MM.1S (cell line): Measurements from ENCODE around the gene SFMBT1.

Experiments
- EZH2 ChIP-seq: fragments of 300-600 bp; sonication (generic); optimal IDR thresholded peaks from 2 replicates; pipeline ENCODE3; 2017; ENCODE audit warnings: low read depth, mild to moderate bottlenecking, antibody characterized with exemption, low read length, mixed read lengths
- EZH2phosphoT487 ChIP-seq: fragments of 300-600 bp; sonication (generic); IDR thresholded peaks from 2 replicates; pipeline ENCODE4 v1.6.1; 2018; ENCODE audit warnings: antibody characterized with exemption, low read length
- TF ChIP-seq, protein P1 (sequence below): fragments of 300-600 bp; sonication (generic); IDR thresholded peaks from 2 replicates; pipeline ENCODE4 v1.5.1; 2016; ENCODE audit warnings: antibody characterized with exemption, low read length, mixed read lengths

DNA sequence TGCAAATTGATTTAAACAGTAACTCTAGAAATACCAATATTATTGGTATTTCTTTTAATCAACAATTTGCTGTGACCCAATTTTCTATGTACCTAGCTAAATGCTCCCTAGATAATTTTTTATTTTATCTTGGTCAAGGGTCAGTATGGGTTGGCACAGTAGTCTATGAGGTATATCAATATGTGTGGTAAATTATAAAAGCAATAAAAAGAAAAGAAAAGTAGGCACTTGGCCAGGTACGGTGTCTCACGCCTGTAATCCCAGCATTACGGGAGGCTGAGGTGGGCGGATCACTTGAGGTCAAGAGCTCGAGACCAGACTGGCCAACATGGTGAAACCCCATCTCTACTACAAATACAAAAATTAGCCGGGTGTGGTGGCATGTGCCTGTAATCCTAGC lies 114.5 kb downstream of the SFMBT1 start:
- TF ChIP-seq, protein P1, sequence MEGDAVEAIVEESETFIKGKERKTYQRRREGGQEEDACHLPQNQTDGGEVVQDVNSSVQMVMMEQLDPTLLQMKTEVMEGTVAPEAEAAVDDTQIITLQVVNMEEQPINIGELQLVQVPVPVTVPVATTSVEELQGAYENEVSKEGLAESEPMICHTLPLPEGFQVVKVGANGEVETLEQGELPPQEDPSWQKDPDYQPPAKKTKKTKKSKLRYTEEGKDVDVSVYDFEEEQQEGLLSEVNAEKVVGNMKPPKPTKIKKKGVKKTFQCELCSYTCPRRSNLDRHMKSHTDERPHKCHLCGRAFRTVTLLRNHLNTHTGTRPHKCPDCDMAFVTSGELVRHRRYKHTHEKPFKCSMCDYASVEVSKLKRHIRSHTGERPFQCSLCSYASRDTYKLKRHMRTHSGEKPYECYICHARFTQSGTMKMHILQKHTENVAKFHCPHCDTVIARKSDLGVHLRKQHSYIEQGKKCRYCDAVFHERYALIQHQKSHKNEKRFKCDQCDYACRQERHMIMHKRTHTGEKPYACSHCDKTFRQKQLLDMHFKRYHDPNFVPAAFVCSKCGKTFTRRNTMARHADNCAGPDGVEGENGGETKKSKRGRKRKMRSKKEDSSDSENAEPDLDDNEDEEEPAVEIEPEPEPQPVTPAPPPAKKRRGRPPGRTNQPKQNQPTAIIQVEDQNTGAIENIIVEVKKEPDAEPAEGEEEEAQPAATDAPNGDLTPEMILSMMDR: no peak
- TF ChIP-seq EZH2phosphoT487 (no peak), EZH2 (no peak)
